Left lung (tissue), 10 donors: Measurements from ENCODE around the gene FAM240A. TPM values are rescaled to one million over a fixed set of nuclear protein-coding genes. Genes with fewer than 3 reads are reported as not detected.
A peak's percentile ranks its signal among the peaks of the same experiment; 100 is the strongest.

Source experiments
- ATAC-seq: fragments of 200-7000 bp; cut with Tn5 transposase; one replicate; pipeline ENCODE4 v1.9.1; 2020; ENCODE audit warnings: moderate library complexity
- DNase-seq, 4 donors: peaks; one replicate each; pipeline ENCODE4 v3.0.0-alpha.2; 2013 to 2020
- H3K27ac ChIP-seq, 2 donors: fragments of 200-600 bp; sonication (generic) in 1 of 2; one replicate each; pipeline versions ENCODE4 v1.5.0 to v1.8.0; 2020 to 2021
- H3K27me3 ChIP-seq, 2 donors: fragments of 200-600 bp; sonication (generic) in 1 of 2; one replicate each; pipeline versions ENCODE4 v1.5.0 to v1.8.0; 2020 to 2021
- H3K36me3 ChIP-seq, 2 donors: fragments of 200-600 bp; sonication (generic) in 1 of 2; one replicate each; pipeline versions ENCODE4 v1.5.0 to v1.8.0; 2020 to 2021
- H3K4me1 ChIP-seq, 2 donors: fragments of 200-600 bp; one replicate each; pipeline ENCODE4 v1.8.0; 2021
- H3K4me3 ChIP-seq, 2 donors: fragments of 200-600 bp; sonication (generic) in 1 of 2; one replicate each; pipeline versions ENCODE4 v1.5.0 to v1.8.0; 2020 to 2021; ENCODE audit warnings: mild to moderate bottlenecking in 1 of 2
- H3K9me3 ChIP-seq, 2 donors: fragments of 200-600 bp; sonication (generic) in 1 of 2; one replicate each; pipeline versions ENCODE4 v1.5.0 to v1.8.0; 2020 to 2021
- CTCF ChIP-seq, 2 donors: fragments of 200-600 bp; sonication (generic) in 1 of 2; IDR thresholded peaks; one replicate each; pipeline versions ENCODE4 v1.5.0 to v1.8.0; 2021; ENCODE audit warnings: antibody characterized with exemption in 2 of 2
- intact Hi-C, 2 donors: fragments of 100-400 bp; cut with DNase I; formaldehyde crosslinking; loops; one replicate each; pipeline versions ENCODE4 v1.11.2 to v1.14.2; 2022
- polyA plus RNA-seq, 6 donors: library from polyadenylated mRNA; unstranded; fragments of 120-200 nt; gene quantifications; one replicate each; pipeline ENCODE4 v1.2.1, GENCODE V29; 2013; ENCODE audit not compliant: insufficient read length in 6 of 6
- total RNA-seq, 2 donors: library from RNA; stranded (reverse); fragmentation: NEBNext Ultra II Directional; extraction: Animal tissue kit (Norgen Biotek cat#: 25700); gene quantifications; one replicate each; pipeline ENCODE4 v1.2.1, GENCODE V29; 2021
- donor health status: DM: no; HTN: yes; CAD: no.
- donor health status: DM: no; HTN: no; CAD: no.

FAM240A gene
- total and polyA plus RNA-seq, 8 donors: not detected

- ATAC-seq (no peak), DNase-seq (no peak)
- Histone ChIP-seq H3K27ac (no peak overlapping the region), H3K4me1 (peaks cover 0 to 9% of the 10 kb centered on the region in 2 donors), H3K27me3 (no peaks in the 10 kb centered on the region), H3K4me3 (no peak overlapping the region), H3K36me3 (no peaks in the 10 kb centered on the region), H3K9me3 (no peaks in the 10 kb centered on the region)
- intact Hi-C loops: no loop called here
- TF ChIP-seq CTCF (IDR thresholded peaks at IDR 0.05): no peak
These were observed 14.8 kb downstream of the FAM240A start for GRCh38 chr3:46627078-46627477.

GRCh38 chr3:46628901-46629369 is 16.6 kb downstream of the FAM240A start:
- Histone ChIP-seq H3K27ac (peak overlapping the region; percentile 34 to 70), H3K9me3 (no peaks in the 10 kb centered on the region), H3K36me3 (no peaks in the 10 kb centered on the region), H3K27me3 (no peaks in the 10 kb centered on the region), H3K4me3 (no peak overlapping the region), H3K4me1 (peaks cover 0 to 9% of the 10 kb centered on the region in 2 donors)
- DNase-seq (peak in 2 of 4 donors; percentile 59 to 74), ATAC-seq (peak; percentile 12)
- intact Hi-C loops: no loop called here
- TF ChIP-seq CTCF (IDR thresholded peaks at IDR 0.05): no peak

- Histone ChIP-seq H3K27ac (peak overlapping the region; percentile 53 to 70), H3K9me3 (no peaks in the 10 kb centered on the region), H3K4me1 (peaks cover 0 to 9% of the 10 kb centered on the region in 2 donors), H3K27me3 (no peaks in the 10 kb centered on the region), H3K36me3 (no peaks in the 10 kb centered on the region), H3K4me3 (peak overlapping the region; percentile 5 to 22)
- intact Hi-C loops: loop anchor here in 1 of 2 donors (5.0 kb wide), 1 partner anchor 143 kb away; no protein-coding TSS in a partner anchor
- TF ChIP-seq CTCF (IDR thresholded peaks at IDR 0.05): peak; percentile 92 to 96
- DNase-seq: peak; percentile 82 to 94 (median 88)
- ATAC-seq: peak; percentile 98
These were observed 17.5 kb downstream of the FAM240A start for GRCh38 chr3:46629551-46630517.

- Histone ChIP-seq H3K27me3 (no peaks in the 10 kb centered on the region), H3K27ac (no peak overlapping the region), H3K9me3 (no peaks in the 10 kb centered on the region), H3K4me3 (no peak overlapping the region), H3K36me3 (no peaks in the 10 kb centered on the region), H3K4me1 (peaks cover 0 to 9% of the 10 kb centered on the region in 2 donors)
- intact Hi-C loops: loop anchor here in 1 of 2 donors (5.0 kb wide), 1 partner anchor 145 kb away; no protein-coding TSS in a partner anchor
- ATAC-seq: peak; percentile 5
- TF ChIP-seq CTCF (IDR thresholded peaks at IDR 0.05): no peak
- DNase-seq: no peak
These were observed 20.5 kb downstream of the FAM240A start for GRCh38 chr3:46632792-46633191.

GRCh38 chr3:46634856-46635255 is 22.5 kb downstream of the FAM240A start:
- H3K4me3 ChIP-seq: no peak overlapping the region
- no peak overlapping the region for H3K27ac ChIP-seq
- peaks cover 0 to 6% of the 10 kb centered on the region in 2 donors for H3K4me1 ChIP-seq
- H3K9me3 ChIP-seq: peaks cover 0 to 3% of the 10 kb centered on the region in 2 donors
- intact Hi-C loops: loop anchor here in 1 of 2 donors (5.0 kb wide), 1 partner anchor 148 kb away; no protein-coding TSS in a partner anchor
- DNase-seq: no peak
- no peak for TF ChIP-seq CTCF (IDR thresholded peaks at IDR 0.05)
- no peaks in the 10 kb centered on the region for H3K27me3 ChIP-seq
- ATAC-seq: no peak
- no peaks in the 10 kb centered on the region for H3K36me3 ChIP-seq
